GM18507 (cell line): Measurements from ENCODE around the gene CLCN1.

Experiments
- DNase-seq: peaks from one replicate; pipeline ENCODE4 v3.0.0; 2011; ENCODE audit warnings: low read depth; ENCODE audit not compliant: insufficient read length; ENCODE audit errors: extremely low spot score
- FAIRE-seq: peaks from 2 replicates; lab custom pipeline; 2011; peaks lifted over from hg19 to GRCh38; lab: Jason Lieb, UNC

Gene CLCN1

DNA sequence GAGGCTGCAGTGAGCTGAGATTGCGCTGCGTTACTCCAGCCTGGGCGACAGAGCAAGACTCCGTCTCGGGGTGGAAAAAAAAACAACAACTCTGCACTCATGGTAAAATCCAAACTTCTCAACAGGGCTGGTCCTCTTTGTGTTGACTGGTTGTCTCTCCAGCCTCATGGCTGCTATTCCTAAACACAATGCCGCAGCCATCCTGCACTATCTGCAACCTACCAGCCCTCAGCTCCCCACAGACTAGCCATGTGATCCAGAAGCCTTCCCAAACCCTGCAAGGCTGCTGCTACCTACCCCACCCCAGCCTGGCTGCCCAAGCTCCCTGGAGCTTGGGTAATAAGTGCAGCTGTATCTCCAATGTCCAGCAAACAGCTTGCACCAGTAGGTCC is 77.0 kb downstream of the CLCN1 start:
- FAIRE-seq: no peak
- DNase-seq: no peak

DNA sequence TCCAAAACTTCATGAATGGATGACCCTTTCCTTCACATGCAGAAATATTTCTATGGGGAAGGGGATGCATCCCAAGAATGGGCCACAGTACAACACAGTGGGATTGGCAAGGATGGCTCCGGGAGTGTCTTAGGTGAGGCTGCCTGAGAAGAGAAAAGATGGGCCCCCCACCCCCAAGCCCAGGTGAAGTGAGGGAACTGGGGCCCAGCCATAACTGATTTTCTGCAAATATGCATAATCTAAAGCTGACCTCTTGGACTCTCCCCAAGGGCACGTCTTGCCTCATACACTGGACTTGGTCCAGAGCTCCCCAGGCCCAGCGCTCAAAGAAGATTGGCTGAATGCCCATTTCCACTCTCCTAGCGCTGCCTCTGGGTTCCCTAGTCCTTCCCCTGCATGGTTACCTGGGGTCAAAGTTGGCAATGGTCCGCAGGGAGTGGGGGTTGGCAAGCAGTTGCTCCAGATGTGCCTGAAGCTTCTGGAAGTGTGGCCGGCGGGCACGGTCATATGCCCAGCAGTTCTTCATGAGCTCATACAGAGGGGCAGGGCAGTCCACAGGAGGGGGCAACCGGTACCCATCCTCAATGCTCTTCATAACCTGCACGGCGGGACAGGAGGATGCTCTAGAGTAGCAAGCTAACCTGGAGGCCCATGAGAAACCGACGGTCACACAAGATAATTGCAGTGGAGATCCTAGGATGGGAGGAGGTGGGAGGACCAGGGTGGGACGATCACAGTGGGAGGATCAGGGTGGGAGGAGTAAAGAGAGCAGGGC is 77.5 kb downstream of the CLCN1 start:
- FAIRE-seq (no peak), DNase-seq (no peak)

DNA sequence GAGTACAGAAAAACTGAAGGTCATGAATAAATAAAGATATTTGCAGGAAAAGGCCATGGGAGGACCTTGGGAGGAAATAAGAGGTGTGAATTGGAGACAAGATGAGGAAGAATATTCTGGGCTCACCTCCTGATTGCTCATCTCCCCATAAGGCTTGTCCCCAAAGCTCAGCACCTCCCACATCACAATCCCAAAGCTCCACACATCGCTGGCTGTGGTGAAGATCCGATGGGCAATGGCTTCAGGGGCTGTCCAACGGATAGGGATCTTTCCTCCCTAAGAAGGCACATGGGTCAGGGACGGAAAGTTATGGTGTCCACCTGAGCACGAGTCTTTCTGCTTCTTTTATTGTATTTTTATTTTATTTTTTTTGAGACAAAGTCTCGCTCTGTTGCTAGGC is 78.2 kb downstream of the CLCN1 start:
- no peak for FAIRE-seq
- no peak for DNase-seq

DNA sequence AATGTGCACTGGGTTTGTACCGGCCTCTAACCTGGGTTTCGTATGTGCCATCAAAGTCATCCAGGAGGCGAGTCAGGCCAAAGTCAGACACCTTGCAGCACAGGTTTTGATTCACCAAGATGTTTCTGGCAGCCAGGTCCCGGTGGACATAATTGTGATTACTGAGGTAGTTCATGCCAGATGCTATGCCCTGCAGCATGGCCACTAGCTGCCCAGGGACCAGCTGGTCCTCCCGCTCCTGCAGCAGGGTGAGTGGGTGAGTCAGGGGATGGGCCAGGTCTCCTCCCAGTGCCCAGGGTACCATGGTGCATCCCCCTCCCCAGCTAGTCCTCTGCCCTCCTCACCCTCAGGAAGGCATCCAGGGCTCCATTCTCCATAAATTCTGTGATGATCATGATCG is 78.9 kb downstream of the CLCN1 start:
- FAIRE-seq: no peak
- DNase-seq: no peak

DNA sequence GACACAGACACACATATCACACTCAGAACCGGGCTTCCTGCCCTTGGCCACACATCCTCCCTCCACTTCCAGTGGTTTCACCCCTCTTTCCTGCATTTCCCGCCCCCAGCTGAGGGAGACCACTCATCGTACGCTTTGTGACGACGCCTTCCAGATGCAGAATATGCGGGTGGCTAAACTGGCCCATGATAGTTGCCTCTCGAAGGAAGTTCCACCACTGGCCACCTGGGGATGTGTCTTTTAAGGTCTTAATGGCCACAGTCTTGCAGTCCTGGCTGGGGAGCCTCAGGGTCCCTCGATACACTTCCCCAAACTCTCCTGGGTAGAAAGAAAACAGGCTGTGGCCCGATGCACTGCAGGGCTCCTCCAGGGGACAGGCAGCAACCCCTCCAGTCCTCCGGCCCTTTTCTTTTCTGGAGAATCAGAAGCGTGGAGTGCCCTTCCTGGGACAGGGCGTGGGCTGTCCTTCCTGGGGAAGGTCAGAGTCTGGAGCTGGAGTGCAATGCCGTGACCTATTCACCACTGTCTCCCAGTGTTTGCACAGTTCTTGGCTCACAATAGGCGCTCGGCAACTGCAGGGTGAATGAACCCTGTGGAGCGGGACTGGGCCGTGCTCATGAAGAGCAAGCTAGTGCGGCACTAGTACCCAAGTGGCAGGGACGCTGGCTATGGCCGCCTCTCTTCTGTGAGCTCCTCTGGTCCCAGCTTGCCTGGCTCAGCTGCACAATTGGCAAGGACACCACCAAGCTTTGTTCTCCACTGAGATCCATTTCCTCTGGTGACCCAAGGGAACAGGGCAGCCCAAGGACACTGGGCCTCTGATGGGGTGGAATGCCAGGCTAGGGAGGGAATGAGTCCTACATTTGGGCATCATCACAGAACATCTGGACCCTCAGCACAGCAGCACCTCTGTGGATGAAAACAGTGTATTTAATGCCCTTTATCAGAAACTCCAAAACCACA is 79.6 kb downstream of the CLCN1 start:
- no peak for FAIRE-seq
- no peak for DNase-seq

DNA sequence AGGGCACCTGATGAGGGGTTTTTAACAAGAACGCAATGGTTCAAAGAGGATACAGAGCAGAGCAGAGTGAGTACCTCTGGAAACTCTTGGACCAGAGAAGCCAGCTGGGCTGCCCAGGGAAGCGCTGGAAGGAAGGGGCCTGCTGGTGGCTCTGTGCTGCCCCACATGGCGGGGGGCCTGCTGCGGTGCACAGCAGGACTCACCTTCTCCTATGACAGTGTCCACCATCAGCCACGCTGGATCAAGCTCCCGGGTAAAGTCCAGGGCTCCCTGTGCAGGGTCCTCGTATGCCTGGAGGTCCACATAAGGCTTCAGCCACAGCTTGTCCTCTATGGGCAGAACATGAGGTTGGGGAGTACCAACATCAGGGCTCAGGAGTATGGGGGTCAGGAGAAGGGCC is 80.3 kb downstream of the CLCN1 start:
- DNase-seq (no peak), FAIRE-seq (no peak)

DNA sequence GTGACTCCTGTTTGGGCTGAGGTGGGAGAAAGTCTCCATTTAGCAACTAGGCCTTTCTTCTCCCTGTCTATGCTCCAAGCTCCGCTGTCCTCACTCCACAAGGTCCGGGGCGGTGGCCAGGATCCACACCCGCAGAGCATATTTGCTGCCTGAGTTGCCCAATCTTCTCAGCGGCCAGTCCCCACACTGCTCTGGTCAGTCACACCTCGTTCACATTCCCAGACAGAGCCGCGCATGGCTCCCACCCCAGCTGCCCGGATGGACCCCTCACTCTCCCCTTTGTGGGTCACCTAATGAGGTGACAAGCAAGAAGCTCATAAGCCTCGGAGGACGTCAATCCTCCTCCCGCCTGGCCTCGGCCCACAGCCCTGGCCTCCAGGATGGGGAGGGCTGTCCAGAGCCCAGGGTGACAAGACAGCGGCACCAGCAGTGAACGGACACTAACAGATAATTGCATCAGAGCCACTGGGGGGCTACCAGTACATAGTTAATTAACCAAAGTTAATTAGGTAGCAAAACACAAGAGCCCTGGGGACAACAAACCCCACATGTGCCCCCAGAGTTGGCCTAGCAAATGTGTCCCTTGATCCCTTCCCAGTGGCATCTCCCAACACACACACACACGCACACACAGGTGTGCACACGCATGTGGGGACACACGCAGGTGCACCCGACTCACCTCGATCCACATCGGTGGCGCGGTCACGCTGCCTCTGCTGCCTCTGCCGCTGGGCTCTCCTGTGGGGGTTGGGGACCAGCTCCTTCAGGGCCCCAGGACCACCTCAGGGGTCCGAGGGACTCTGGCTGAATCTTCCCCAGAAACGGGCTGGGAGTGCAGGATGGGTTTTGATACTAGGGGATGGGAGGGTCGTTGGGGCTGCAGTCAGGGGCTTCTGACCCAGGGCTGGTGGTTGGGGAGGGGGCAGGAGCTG is 81.0 kb downstream of the CLCN1 start:
- no peak for FAIRE-seq
- DNase-seq: no peak

DNA sequence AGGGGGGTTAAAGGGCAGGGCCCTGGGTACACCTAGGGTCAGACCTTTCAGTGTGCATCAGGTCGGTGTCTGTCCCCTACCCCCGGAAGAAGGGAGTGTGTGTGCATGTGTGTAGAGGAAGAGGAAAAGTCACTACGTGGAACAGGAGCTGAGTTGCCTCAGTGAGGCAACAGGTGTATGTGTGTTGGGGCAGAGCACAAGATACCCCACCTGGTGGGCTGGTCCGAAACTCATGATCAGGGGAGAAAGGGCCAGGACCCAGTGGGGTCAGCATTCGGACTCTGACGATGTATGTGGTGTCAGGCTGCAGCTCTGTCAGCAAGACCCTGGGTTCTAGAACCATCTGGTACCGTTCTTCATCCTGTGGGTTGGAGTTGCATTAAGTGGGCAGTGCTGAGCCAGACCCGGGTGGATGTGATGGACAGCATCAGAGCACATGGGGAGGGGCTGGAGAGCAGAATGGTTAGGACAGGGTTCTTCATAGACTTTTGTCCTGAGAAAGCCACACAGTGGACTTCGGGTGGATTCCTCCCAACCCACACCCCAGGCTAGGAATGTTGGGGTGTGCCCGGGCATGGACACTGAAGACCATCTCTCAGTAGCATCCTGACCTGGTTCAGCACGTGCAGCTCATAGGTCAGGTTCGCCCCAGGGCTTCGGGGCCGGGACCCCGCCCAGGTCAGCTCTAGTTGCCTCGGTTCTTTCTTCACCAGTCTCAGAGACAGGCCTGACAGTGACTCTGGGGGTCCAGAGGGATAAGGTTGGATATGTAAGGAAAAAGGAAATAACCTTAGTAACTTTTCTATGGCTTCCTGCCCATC is 82.0 kb downstream of the CLCN1 start:
- FAIRE-seq (no peak), DNase-seq (no peak)

DNA sequence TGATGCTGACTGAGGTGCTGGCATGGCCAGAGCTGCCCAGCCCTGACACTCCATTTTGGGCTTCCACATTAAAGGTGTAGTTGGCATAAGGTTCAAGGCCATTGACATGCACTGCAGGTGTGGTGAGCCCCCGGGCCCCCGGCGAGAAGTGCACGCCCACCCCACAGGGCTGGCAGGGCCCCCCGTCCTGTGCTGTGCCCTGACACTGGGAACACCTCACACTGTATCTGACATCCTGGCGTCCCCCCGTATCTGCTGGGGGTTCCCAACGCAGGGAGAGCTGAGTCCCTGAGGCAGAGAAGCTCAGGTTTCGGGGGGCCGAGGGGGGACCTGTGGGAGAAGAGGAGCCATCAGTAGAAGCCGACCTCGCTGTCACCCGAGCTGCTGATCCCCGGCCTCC is 82.7 kb downstream of the CLCN1 start:
- no peak for DNase-seq
- FAIRE-seq: no peak

DNA sequence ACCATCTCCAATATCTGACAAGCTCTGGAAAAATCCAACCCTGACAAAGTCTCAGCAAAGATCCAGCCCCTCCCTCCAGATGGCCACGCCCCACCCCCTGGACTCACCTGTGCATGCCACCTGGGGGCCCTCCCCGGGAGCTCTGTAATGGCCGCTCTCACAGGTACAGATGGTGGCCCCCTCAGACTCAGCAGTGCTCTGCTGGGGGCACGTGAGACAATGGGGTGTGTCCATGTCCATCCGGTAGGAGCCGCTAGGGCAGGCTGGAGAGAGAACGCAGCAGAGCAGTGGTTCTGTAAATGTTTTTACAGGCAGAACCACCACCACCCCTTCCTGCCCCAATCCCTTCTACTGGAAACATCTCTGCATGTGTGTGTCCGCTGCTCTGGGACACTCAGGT is 83.2 kb downstream of the CLCN1 start:
- DNase-seq: no peak
- FAIRE-seq: no peak

DNA sequence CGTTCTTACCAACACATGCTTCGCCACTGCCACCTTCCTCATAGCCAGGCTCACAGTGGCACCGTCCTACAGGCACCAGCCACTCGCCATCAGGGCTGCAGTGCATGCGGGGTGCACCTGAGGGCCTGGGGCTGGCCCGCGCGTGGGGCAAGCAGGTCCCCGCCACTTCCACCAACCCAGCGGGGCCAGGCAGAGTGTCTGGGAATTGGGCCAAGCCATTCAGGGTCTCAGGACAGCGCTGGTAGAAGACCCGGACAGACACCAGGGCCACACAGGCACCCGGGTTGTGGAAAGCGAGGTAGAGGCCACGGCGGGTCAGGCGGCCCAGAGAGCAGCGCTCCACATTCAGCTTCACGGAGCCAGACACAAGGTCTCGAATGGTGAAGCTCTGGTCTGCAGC is 83.7 kb downstream of the CLCN1 start:
- no peak for DNase-seq
- FAIRE-seq: no peak

DNA sequence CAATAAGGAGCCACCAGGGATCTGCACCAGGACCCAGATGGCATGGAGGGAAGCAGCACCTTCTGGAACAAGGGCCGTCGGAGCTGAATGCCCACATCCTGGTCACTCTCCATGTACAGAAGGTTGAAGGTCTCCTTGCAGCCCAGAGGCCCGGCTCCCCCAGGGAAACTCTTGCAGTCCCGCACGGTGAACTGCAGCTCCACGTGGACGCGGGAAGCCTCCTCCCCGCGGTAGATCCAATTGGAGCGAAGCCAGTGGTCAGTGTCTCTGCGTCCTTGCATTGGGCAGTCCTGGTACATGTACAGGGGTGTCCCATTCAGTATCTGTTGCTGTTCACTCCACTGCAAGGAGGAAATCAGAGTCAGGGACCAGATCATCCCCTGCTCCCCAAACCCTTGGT is 85.4 kb downstream of the CLCN1 start:
- no peak for FAIRE-seq
- no peak for DNase-seq
